Endothelial cell of umbilical vein (primary cell): ENCODE data around the gene PARD3B. TPM values are rescaled to one million over a fixed set of nuclear protein-coding genes. Genes with fewer than 3 reads are reported as not detected.

Experiments used
- BruUV-seq: library from RNA; stranded (reverse); fragments of 400-500 nt; replicated peaks from 2 replicates; lab custom pipeline; 2021; lab: Mats Ljungman, UMichigan
- CTCF ChIA-PET: fragments of 300-600, 350-600 bp; sonication (Branson Sonifier 250); formaldehyde crosslinking; loops from one replicate; lab custom pipeline; 2021; ENCODE audit warnings: antibody characterized with exemption, inconsistent platforms; lab: Charles Lee
- POLR2A ChIA-PET: fragments of 300-600, 350-600 bp; sonication (Branson Sonifier 250); formaldehyde crosslinking; loops from one replicate; lab custom pipeline; 2021; ENCODE audit warnings: antibody characterized with exemption, inconsistent platforms; lab: Charles Lee
- DNase-seq: peaks from one replicate; pipeline ENCODE4 v3.0.0-alpha.2; 2011; ENCODE audit warnings: low read depth, low spot score
- FAIRE-seq: peaks from 2 replicates; lab custom pipeline; 2011; peaks lifted over from hg19 to GRCh38; lab: Jason Lieb, UNC
- H2AFZ ChIP-seq: 2 replicates; pipeline ENCODE4 v1.6.0; 2012; ENCODE audit warnings: low read depth, low read length, control low read depth, inconsistent platforms
- H3K27ac ChIP-seq: 2 replicates; pipeline ENCODE4 v1.5.1; 2011; ENCODE audit warnings: low read depth, mild to moderate bottlenecking, control low read depth, low read length, moderate library complexity; ENCODE audit not compliant: insufficient read depth
- H3K27me3 ChIP-seq, 2 experiments: 2 replicates each; pipeline versions ENCODE4 v1.6.0 to v1.6.1; 2011; ENCODE audit warnings: low read length in 2 of 2, mixed read lengths in 1 of 2; ENCODE audit not compliant: control insufficient read depth in 2 of 2, insufficient read depth in 2 of 2
- H3K36me3 ChIP-seq, 2 experiments: 2 replicates in 1 of 2; 3 replicates in 1 of 2; pipeline ENCODE4 v1.5.1; 2011; ENCODE audit warnings: low read length in 2 of 2, mild to moderate bottlenecking in 1 of 2, moderate library complexity in 1 of 2; ENCODE audit not compliant: control insufficient read depth in 2 of 2, insufficient read depth in 2 of 2; ENCODE audit errors: extremely low read depth in 1 of 2
- H3K4me1 ChIP-seq: 3 replicates; pipeline ENCODE4 v1.5.1; 2011; ENCODE audit warnings: mild to moderate bottlenecking, low read length; ENCODE audit not compliant: control insufficient read depth, insufficient read depth; ENCODE audit errors: extremely low read depth
- H3K4me2 ChIP-seq: 2 replicates; pipeline ENCODE4 v1.6.1; 2011; ENCODE audit warnings: low read length, control low read depth, mixed read lengths; ENCODE audit not compliant: insufficient read depth
- H3K4me3 ChIP-seq, 3 experiments: fragments of 200-600 bp in 1 of 3; sonication (generic), shearing (Covaris generic) in 1 of 3; replicated peaks in 1 of 3; 2 replicates each; pipeline ENCODE4 v1.5.1; 2011 to 2016; ENCODE audit warnings: control low read depth in 3 of 3, low read length in 3 of 3, mild to moderate bottlenecking in 2 of 3, inconsistent platforms in 1 of 3, low read depth in 1 of 3, moderate library complexity in 1 of 3; ENCODE audit not compliant: insufficient read depth in 1 of 3
- H3K79me2 ChIP-seq: 2 replicates; pipeline ENCODE4 v1.6.0; 2012; ENCODE audit warnings: low read length, inconsistent platforms; ENCODE audit not compliant: control insufficient read depth, insufficient read depth
- H3K9ac ChIP-seq: replicated peaks from 2 replicates; pipeline ENCODE3; 2011; ENCODE audit warnings: low read length, control low read depth; ENCODE audit not compliant: insufficient read depth; ENCODE audit errors: extremely low read depth
- H3K9me1 ChIP-seq: replicated peaks from 3 replicates; pipeline ENCODE4 v1.6.0; 2011; ENCODE audit warnings: mild to moderate bottlenecking, low read length; ENCODE audit not compliant: control insufficient read depth, insufficient read depth; ENCODE audit errors: extremely low read depth
- H3K9me3 ChIP-seq: replicated peaks from 2 replicates; pipeline ENCODE4 v1.5.1; 2012; ENCODE audit warnings: low read length, inconsistent platforms; ENCODE audit not compliant: control insufficient read depth, insufficient read depth
- H4K20me1 ChIP-seq: replicated peaks from 2 replicates; pipeline ENCODE3; 2011; ENCODE audit warnings: mild to moderate bottlenecking, low read length; ENCODE audit not compliant: control insufficient read depth, insufficient read depth; ENCODE audit errors: extremely low read depth
- CTCF ChIP-seq, 2 donors: IDR thresholded peaks; 1 replicate in 1 of 2; 2 replicates in 1 of 2; pipeline ENCODE4 v1.5.1; 2011; ENCODE audit warnings: low read length in 2 of 2, mild to moderate bottlenecking in 2 of 2, moderate library complexity in 2 of 2, control low read depth in 1 of 2, inconsistent platforms in 1 of 2, low read depth in 1 of 2; ENCODE audit not compliant: insufficient read depth in 1 of 2; ENCODE audit errors: extremely low read depth in 1 of 2
- EZH2 ChIP-seq: IDR thresholded peaks from 2 replicates; pipeline ENCODE4 v1.6.1; 2012; ENCODE audit warnings: borderline replicate concordance, low read depth, mild to moderate bottlenecking, moderate library complexity, low read length, inconsistent platforms; ENCODE audit not compliant: severe bottlenecking
- FOS ChIP-seq: IDR thresholded peaks from 2 replicates; pipeline ENCODE4 v1.6.1; 2011; ENCODE audit warnings: mild to moderate bottlenecking, low read length, moderate library complexity, borderline replicate concordance; ENCODE audit not compliant: insufficient read depth
- GATA2 ChIP-seq: IDR thresholded peaks from 2 replicates; pipeline ENCODE4 v1.7.0; 2011; ENCODE audit warnings: low read depth, mild to moderate bottlenecking, moderate library complexity, mixed read lengths, low read length; ENCODE audit not compliant: insufficient read length, insufficient read depth
- MYC ChIP-seq: IDR thresholded peaks from one replicate; pipeline ENCODE4 v1.6.1; 2011; ENCODE audit warnings: mild to moderate bottlenecking, low read depth, low read length
- POLR2A ChIP-seq: IDR thresholded peaks from 2 replicates; pipeline ENCODE4 v1.6.1; 2012; ENCODE audit warnings: low read depth, mild to moderate bottlenecking, control low read depth, low read length
- POLR2AphosphoS5 ChIP-seq: IDR thresholded peaks from 2 replicates; pipeline ENCODE4 v1.6.1; 2012; ENCODE audit warnings: low read depth, mild to moderate bottlenecking, control low read depth, low read length, moderate library complexity; ENCODE audit not compliant: insufficient read depth
- dilution Hi-C: fragments of 300-500 bp; cut with MboI; formaldehyde crosslinking; loops from one replicate; pipeline ENCODE4 v1.15.0; 2019; ENCODE audit warnings: low sequenced_read_pairs; ENCODE audit not compliant: extremely low pct_ligation_motif_present
- intact Hi-C: fragments of 100-400 bp; cut with micrococcal nuclease; formaldehyde crosslinking; loops from one replicate; pipeline ENCODE4 v1.10.0; 2022
- polyA plus RNA-seq, 4 experiments: library from polyadenylated mRNA; depleted of rRNA in 3 of 4; stranded (reverse) in 3 of 4; unstranded in 1 of 4; fragments of >200 nt; gene quantifications; 2 replicates each; pipeline versions ENCODE4 v1.2.1 to v1.2.3, GENCODE V29; 2011 to 2012; ENCODE audit warnings: missing spikeins in 1 of 4
- total RNA-seq: library from RNA; stranded (reverse); gene quantifications from 2 replicates; pipeline ENCODE4 v1.2.3, GENCODE V29; 2021
- TF ChIP-seq, protein P1 (sequence below): IDR thresholded peaks from 2 replicates; pipeline ENCODE4 v1.6.1; 2011; ENCODE audit not compliant: insufficient read depth, insufficient read length

Gene PARD3B
- total and polyA plus RNA-seq, 2 donors (not counting 3 experiments of a cell fraction or from before 2014, with no cell fraction given): 2.2 to 30.9 TPM

DNA sequence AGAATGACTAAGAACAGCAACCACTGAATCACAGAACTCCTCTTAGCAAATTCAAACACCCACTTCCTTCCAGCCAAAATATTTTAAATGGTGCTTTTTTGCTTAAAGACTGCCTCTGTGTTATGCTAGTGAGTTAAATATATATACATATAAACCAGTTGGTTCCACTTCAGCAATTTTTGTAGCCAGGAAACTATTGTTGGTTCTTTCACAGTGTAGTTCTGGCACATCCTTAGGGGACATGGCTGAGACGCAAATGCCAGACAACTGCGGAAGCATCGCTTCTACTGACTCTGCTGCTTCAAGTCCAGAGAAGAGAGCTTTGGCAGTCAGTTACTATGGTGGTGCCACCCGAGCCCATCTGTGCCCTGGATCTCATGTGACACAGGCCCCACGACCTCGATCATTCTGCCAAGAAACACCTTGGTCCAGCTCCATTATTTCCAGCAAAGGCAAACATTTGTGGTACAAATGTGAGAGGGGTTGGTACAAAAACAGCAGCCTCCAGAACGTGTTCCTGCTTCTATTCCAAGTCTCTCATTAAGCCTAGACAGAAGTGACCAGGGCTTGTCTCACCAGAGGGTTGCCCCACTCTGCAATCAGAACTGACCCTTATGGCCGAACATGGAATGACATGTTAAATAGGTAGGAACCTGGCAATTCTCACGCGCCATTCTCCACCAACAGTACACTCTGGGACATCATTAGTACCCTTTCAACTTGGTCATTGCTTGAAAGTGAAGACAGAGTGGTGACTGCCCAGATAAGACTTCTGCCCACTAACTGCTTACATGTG is 1019.3 kb downstream of the PARD3B start:
- no TSS peak for BruUV-seq
- no peak overlapping the region for H2AFZ ChIP-seq
- no peak overlapping the region for H3K4me3 ChIP-seq
- no peak for FAIRE-seq
- dilution Hi-C loops: no loop called here
- H3K4me2 ChIP-seq: no peak overlapping the region
- H3K9me3 ChIP-seq: no peaks in the 10 kb centered on the region
- intact Hi-C loops: loop anchor here (10.0 kb wide), 2 partner anchors 240 to 690 kb away; no protein-coding TSS in a partner anchor
- H3K36me3 ChIP-seq: no peaks in the 10 kb centered on the region
- no peaks in the 10 kb centered on the region for H3K27me3 ChIP-seq
- H3K9me1 ChIP-seq: no peaks in the 10 kb centered on the region
- no peak overlapping the region for H3K27ac ChIP-seq
- no peaks in the 10 kb centered on the region for H3K4me1 ChIP-seq
- DNase-seq: no peak
- ChIA-PET CTCF (no interaction called here), POLR2A (no interaction called here)
- H3K9ac ChIP-seq: no peak overlapping the region
- TF ChIP-seq POLR2A (no peak), EZH2 (no peak), CTCF (IDR thresholded peaks at IDR 0.05; ENCODE audit: extremely low read depth in 1 of 2, insufficient read depth in 1 of 2, low read depth in 1 of 2, low read length in 2 of 2) (no peak), FOS (no peak), MYC (no peak), GATA2 (no peak), POLR2AphosphoS5 (no peak)
- TF ChIP-seq, protein P1, sequence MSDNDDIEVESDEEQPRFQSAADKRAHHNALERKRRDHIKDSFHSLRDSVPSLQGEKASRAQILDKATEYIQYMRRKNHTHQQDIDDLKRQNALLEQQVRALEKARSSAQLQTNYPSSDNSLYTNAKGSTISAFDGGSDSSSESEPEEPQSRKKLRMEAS: no peak
- H3K79me2 ChIP-seq: no peaks in the 10 kb centered on the region
- no peaks in the 10 kb centered on the region for H4K20me1 ChIP-seq
